GM13977 (cell line): ENCODE data around the gene CAVIN4.

ENCODE experiments used
- DNase-seq: peaks from one replicate; pipeline ENCODE4 v3.0.0; 2012; ENCODE audit warnings: low spot score
- in situ Hi-C: fragments of 300-500 bp; cut with MboI; formaldehyde crosslinking; loops from one replicate; pipeline ENCODE4 v1.12.0; 2022; ENCODE audit warnings: low sequenced_read_pairs, low pct_unique_long_range_greater_than_20kb, mixed read lengths, inconsistent platforms; ENCODE audit not compliant: unreplicated experiment
- TF ChIP-seq, protein P1 (sequence below): IDR thresholded peaks from 2 replicates; pipeline ENCODE4 v1.5.1; 2012; ENCODE audit warnings: mild to moderate bottlenecking, control low read depth; ENCODE audit not compliant: insufficient read depth; ENCODE audit errors: extremely low read depth, missing control alignments

Gene CAVIN4

DNA sequence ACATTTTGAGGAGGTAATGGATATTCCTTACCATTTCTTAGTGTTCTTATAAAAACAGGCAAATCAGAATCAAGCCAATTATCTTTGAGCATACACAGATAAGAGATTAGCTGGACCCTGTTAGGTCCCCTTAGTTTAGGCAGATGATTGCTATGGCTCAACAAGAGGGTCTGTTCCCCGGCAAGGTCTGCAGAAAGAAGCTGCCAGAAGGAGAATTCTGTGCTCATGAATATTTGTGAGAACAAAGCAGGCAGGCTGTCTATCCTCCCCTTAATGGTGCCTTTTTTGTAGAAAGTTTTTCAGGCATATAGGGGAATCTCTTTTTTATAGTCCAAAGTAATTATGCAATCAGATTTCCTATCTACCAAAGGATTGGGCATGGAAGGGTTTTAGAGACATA lies 27.5 kb downstream of the CAVIN4 start:
- in situ Hi-C loops: no loop called here

DNA sequence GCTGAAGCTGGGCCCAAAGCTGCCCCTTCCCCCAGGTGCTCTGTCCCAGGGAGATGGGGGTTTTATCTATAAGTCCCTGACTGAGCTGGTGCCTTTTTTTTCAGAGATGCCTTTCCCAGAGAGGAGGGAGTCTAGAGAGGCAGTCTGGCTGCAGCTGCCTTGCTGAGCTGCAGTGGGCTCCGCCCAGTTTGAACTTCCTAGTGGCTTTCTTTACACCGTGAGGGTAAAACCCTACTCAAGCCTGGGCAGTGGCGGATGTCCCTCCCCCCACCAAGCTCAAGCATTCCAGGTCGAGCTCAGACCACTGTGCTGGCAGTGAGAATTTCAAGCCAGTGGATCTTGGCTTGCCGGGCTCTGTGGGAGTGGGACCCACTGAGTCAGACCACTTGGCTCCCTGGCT lies 41.3 kb downstream of the CAVIN4 start:
- TF ChIP-seq, protein P1, sequence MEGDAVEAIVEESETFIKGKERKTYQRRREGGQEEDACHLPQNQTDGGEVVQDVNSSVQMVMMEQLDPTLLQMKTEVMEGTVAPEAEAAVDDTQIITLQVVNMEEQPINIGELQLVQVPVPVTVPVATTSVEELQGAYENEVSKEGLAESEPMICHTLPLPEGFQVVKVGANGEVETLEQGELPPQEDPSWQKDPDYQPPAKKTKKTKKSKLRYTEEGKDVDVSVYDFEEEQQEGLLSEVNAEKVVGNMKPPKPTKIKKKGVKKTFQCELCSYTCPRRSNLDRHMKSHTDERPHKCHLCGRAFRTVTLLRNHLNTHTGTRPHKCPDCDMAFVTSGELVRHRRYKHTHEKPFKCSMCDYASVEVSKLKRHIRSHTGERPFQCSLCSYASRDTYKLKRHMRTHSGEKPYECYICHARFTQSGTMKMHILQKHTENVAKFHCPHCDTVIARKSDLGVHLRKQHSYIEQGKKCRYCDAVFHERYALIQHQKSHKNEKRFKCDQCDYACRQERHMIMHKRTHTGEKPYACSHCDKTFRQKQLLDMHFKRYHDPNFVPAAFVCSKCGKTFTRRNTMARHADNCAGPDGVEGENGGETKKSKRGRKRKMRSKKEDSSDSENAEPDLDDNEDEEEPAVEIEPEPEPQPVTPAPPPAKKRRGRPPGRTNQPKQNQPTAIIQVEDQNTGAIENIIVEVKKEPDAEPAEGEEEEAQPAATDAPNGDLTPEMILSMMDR: no peak
- in situ Hi-C loops: no loop called here
- no peak for DNase-seq

More for the DNA sequence above, 27.5 kb downstream of the CAVIN4 start:
- TF ChIP-seq, protein P1: no peak
- DNase-seq: no peak

DNA sequence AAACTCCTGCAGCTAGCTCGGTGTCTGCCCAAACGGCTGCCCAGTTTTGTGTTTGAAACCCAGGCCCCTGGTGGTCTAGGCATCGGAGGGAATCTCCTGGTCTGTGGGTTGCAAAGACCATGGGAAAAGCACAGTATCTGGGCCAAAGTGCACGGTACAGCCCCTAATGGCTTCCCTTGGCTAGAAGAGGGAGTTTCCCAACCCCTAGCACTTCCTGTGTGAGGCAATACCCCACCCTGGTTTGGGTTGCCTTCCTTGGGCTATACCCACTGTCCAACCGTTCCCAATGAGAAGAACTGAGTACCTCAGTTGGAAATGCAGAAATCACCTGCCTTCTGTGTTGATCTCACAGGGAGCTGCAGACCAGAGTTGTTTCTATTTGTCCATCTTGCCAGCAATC lies 41.8 kb downstream of the CAVIN4 start:
- in situ Hi-C loops: no loop called here
- TF ChIP-seq, protein P1: no peak
- DNase-seq: no peak

DNA sequence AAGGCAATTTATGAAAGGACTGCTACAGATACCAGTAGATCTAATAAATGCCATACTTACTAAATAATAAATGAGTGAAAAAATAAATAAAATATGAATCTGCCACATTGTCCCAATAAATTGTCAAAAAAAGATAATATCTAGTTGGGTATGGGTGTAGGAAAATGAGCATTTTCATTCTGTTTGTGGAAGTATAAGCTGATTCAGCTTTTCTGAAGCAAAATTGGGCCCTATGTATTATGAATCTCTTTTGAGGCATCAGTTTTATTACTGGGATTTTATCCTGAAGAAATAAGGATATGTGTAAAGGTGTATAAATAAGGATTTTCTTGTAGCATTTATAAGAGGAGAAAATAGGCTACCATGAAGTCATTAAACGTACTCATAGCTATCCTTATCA lies 46.1 kb downstream of the CAVIN4 start:
- in situ Hi-C loops: no loop called here
- TF ChIP-seq, protein P1: no peak
- no peak for DNase-seq

DNA sequence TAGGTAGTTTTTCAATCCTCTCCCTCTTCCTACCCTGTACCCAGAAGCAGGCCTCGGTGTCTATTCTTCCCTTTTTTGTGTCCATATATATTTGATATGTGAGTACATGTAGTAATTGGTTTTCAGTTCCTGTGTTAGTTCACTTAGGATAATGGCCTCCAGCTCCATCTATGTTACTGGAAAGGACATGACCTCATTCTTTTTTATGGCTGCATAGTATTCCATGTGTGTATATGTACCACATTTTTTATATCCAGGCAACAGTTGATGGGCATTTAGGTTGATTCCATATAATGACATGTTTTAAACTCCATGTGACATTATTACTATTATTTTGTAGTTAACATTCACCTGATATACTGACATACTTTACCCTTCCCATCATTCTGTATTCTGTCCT lies 49.1 kb downstream of the CAVIN4 start:
- DNase-seq: no peak
- in situ Hi-C loops: no loop called here
- TF ChIP-seq, protein P1: no peak

DNA sequence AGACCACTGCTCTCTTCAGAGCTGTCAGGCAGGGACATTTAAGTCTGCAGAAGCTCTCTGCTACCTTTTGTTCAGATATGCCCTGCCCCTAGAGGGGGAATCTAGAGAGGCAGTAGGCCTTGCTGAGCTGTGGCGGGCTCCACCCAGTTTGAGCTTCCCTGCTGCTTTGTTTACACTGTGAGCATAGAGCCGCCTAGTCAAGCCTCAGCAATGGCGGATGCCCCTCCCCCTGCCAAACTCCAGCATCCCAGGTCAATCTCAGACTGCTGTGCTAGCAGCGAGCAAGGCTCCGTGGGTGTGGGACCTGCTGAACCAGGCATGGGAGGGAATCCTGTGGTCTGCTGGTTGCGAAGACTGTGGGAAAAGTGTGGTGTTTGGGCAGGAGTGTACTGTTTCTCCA lies 59.9 kb downstream of the CAVIN4 start:
- DNase-seq: no peak
- in situ Hi-C loops: no loop called here
- TF ChIP-seq, protein P1: no peak
